Endothelial cell of coronary artery (primary cell): Measurements from ENCODE around the gene KCNQ2. TPM values are rescaled to one million over a fixed set of nuclear protein-coding genes. Genes with fewer than 3 reads are reported as not detected.

Experiments used
- total RNA-seq: library from RNA; depleted of rRNA; stranded (reverse); fragments of >200 nt; gene quantifications from 2 replicates; pipeline ENCODE4 v1.2.3, GENCODE V29; 2014

The KCNQ2 gene
- total RNA-seq = not detected in 2 replicates

GRCh38 chr20:63471981-63472831 lies at the start of gene KCNQ2:
Gene KCNQ2 (minus strand): TSS chr20:63472655. CDS start chr20:63472463, 192 bp downstream.

GRCh38 chr20:63520504-63520933 lies 48.1 kb upstream of the KCNQ2 start, which contains the start of gene PPDPF:
Gene PPDPF (plus strand): TSS chr20:63520765. CDS start chr20:63521309, 544 bp downstream.

GRCh38 chr20:63498960-63499337 lies 26.5 kb upstream of the KCNQ2 start, which contains the start of gene EEF1A2:
Gene EEF1A2 (minus strand): TSS chr20:63499083. CDS start chr20:63497763, 1,320 bp downstream.

GRCh38 chr20:63360850-63361518 lies 111.5 kb downstream of the KCNQ2 start, which contains the start of gene CHRNA4:
Gene CHRNA4 (minus strand): TSS chr20:63361349. CDS start chr20:63361165, 184 bp downstream.

Other genes with a start within 250 kb of the KCNQ2 start
- not detected in 2 replicates for gene BIRC7, start 236.8 kb downstream of the KCNQ2 start, total RNA-seq
- not detected in 2 replicates for gene NKAIN4, start 218.2 kb downstream of the KCNQ2 start, total RNA-seq
- gene ARFGAP1, start 199.8 kb downstream of the KCNQ2 start, total RNA-seq = 52.2 and 56.7 TPM in 2 replicates
- gene COL20A1, start 179.5 kb downstream of the KCNQ2 start, total RNA-seq = not detected in 2 replicates
- not detected in 2 replicates for gene CHRNA4, start 111.3 kb downstream of the KCNQ2 start, total RNA-seq
- gene EEF1A2, start 26.4 kb upstream of the KCNQ2 start, total RNA-seq = 1.0 and 2.0 TPM in 2 replicates
- 12.1 and 14.5 TPM in 2 replicates for gene PPDPF, start 48.1 kb upstream of the KCNQ2 start, total RNA-seq
- gene PTK6, start 64.7 kb upstream of the KCNQ2 start, total RNA-seq = under 0.01 TPM in 2 replicates
- not detected in 2 replicates for gene SRMS, start 75.1 kb upstream of the KCNQ2 start, total RNA-seq
- gene FNDC11, start 81.5 kb upstream of the KCNQ2 start, total RNA-seq = 0.63 and 0.94 TPM in 2 replicates
- gene HELZ2, start 101.6 kb upstream of the KCNQ2 start, total RNA-seq = 31.0 and 44.7 TPM in 2 replicates
- 8.5 and 9.3 TPM in 2 replicates for gene GMEB2, start 154.4 kb upstream of the KCNQ2 start, total RNA-seq
- gene STMN3, start 180.8 kb upstream of the KCNQ2 start, total RNA-seq = 2.7 and 3.4 TPM in 2 replicates
- gene RTEL1, start 185.7 kb upstream of the KCNQ2 start, total RNA-seq = 10.0 and 13.1 TPM in 2 replicates
- 10.2 and 60.2 TPM in 2 replicates for gene TNFRSF6B, start 224.0 kb upstream of the KCNQ2 start, total RNA-seq
- gene ARFRP1, start 235.3 kb upstream of the KCNQ2 start, total RNA-seq = 39.6 and 54.9 TPM in 2 replicates
- 17.9 and 21.7 TPM in 2 replicates for gene ZGPAT, start 235.4 kb upstream of the KCNQ2 start, total RNA-seq